ENCODE data around the gene GPC6.
A peak's percentile ranks its signal among the peaks of the same experiment; 100 is the strongest.

Gene GPC6

GRCh38 chr13:93976528-93976927 is 749.9 kb downstream of the GPC6 start:
- ATAC-seq (no peak), DNase-seq (no peak)

GRCh38 chr13:93977986-93978385 is 751.4 kb downstream of the GPC6 start:
- ATAC-seq (no peak), DNase-seq (no peak)

GRCh38 chr13:93981426-93981977 is 754.9 kb downstream of the GPC6 start:
- ATAC-seq (no peak), DNase-seq (no peak)

- ATAC-seq: no peak
- no peak for DNase-seq
Measured at GRCh38 chr13:93982179-93982918, 755.7 kb downstream of the GPC6 start.

GRCh38 chr13:93984052-93984451 is 757.4 kb downstream of the GPC6 start:
- ATAC-seq (no peak), DNase-seq (no peak)

GRCh38 chr13:93984876-93985275 is 758.3 kb downstream of the GPC6 start:
- ATAC-seq: no peak

GRCh38 chr13:93987458-93987857 is 760.9 kb downstream of the GPC6 start:
- DNase-seq (no peak), ATAC-seq (no peak)

More at GRCh38 chr13:93984876-93985275, 758.3 kb downstream of the GPC6 start:
- DNase-seq: no peak

GRCh38 chr13:93991569-93991968 is 765.0 kb downstream of the GPC6 start:
- ATAC-seq: no peak
- DNase-seq: no peak

- no peak for DNase-seq
- no peak for ATAC-seq
Measured at GRCh38 chr13:93996481-93996880, 769.9 kb downstream of the GPC6 start.

GRCh38 chr13:94006296-94006695 is 779.7 kb downstream of the GPC6 start:
- ATAC-seq: no peak
- no peak for DNase-seq

- DNase-seq (no peak), ATAC-seq (no peak)
Measured at GRCh38 chr13:94007072-94007471, 780.5 kb downstream of the GPC6 start.

GRCh38 chr13:94009701-94010100 is 783.1 kb downstream of the GPC6 start:
- no peak for DNase-seq
- no peak for ATAC-seq

GRCh38 chr13:94014461-94014860 is 787.9 kb downstream of the GPC6 start:
- no peak for ATAC-seq
- DNase-seq: no peak

- ATAC-seq: no peak
Measured at GRCh38 chr13:94020426-94020825, 793.8 kb downstream of the GPC6 start.

GRCh38 chr13:94020833-94021232 is 794.2 kb downstream of the GPC6 start:
- DNase-seq: no peak
- peak; percentile 75 for ATAC-seq

More at GRCh38 chr13:94020426-94020825, 793.8 kb downstream of the GPC6 start:
- DNase-seq: no peak

- DNase-seq (no peak), ATAC-seq (no peak)
Measured at GRCh38 chr13:94028234-94028633, 801.6 kb downstream of the GPC6 start.

- ATAC-seq (no peak), DNase-seq (no peak)
Measured at GRCh38 chr13:94028650-94029049, 802.0 kb downstream of the GPC6 start.

GRCh38 chr13:94030415-94031119 is 804.0 kb downstream of the GPC6 start:
- no peak for DNase-seq
- no peak for ATAC-seq

GRCh38 chr13:94031609-94032008 is 805.0 kb downstream of the GPC6 start:
- no peak for DNase-seq

GRCh38 chr13:94033098-94033497 is 806.5 kb downstream of the GPC6 start:
- DNase-seq (no peak), ATAC-seq (no peak)

More at GRCh38 chr13:94031609-94032008, 805.0 kb downstream of the GPC6 start:
- no peak for ATAC-seq

GRCh38 chr13:94033830-94034642 is 807.4 kb downstream of the GPC6 start:
- no peak for DNase-seq

GRCh38 chr13:94050039-94050438 is 823.4 kb downstream of the GPC6 start:
- DNase-seq: no peak
- no peak for ATAC-seq

More at GRCh38 chr13:94033830-94034642, 807.4 kb downstream of the GPC6 start:
- ATAC-seq: no peak

Measured in stimulated activated naive CD8-positive, alpha-beta T cell treated with anti-CD3 and anti-CD28 coated beads, Interleukin-15, Interleukin-2, amounts not matched to agents 100 U/mL and 50 U/mL, for 24 hours (primary cell).